GM23338 (cell line): Measurements from ENCODE around the gene CELA2B. TPM values are rescaled to one million over a fixed set of nuclear protein-coding genes. Genes with fewer than 3 reads are reported as not detected.

Source experiments
- ATAC-seq: fragments of 200-7000 bp; cut with Tn5 transposase; 3 replicates; pipeline ENCODE4 v1.9.1; 2020
- DNase-seq: peaks from one replicate; pipeline ENCODE4 v3.0.0-alpha.2; 2015; ENCODE audit warnings: low spot score
- H2AFZ ChIP-seq: fragments of 200-600 bp; sonication (generic); 2 replicates; pipeline ENCODE4 v1.8.0; 2016; ENCODE audit warnings: antibody characterized with exemption, mild to moderate bottlenecking, moderate library complexity
- H3F3A ChIP-seq: fragments of 200-600 bp; sonication (generic); replicated peaks from 2 replicates; pipeline ENCODE4 v1.8.0; 2017; ENCODE audit warnings: antibody characterized with exemption, mixed run types, low read depth
- H3K27ac ChIP-seq: fragments of 200-600 bp; sonication (generic); 2 replicates; pipeline ENCODE4 v1.6.1; 2016; ENCODE audit warnings: low read depth
- H3K27me3 ChIP-seq: fragments of 200-600 bp; sonication (generic); 2 replicates; pipeline ENCODE4 v1.8.0; 2016; ENCODE audit warnings: mild to moderate bottlenecking, mixed run types, moderate library complexity; ENCODE audit not compliant: insufficient read depth
- H3K36me3 ChIP-seq: fragments of 200-600 bp; sonication (generic); 2 replicates; pipeline ENCODE4 v1.8.0; 2016; ENCODE audit warnings: mild to moderate bottlenecking; ENCODE audit not compliant: insufficient read depth
- H3K4me1 ChIP-seq: fragments of 200-600 bp; sonication (generic); 2 replicates; pipeline ENCODE4 v1.8.0; 2016; ENCODE audit warnings: mild to moderate bottlenecking, moderate library complexity; ENCODE audit not compliant: insufficient read depth
- H3K4me2 ChIP-seq: fragments of 200-600 bp; sonication (generic); 2 replicates; pipeline ENCODE4 v1.7.1; 2017; ENCODE audit warnings: mixed run types
- H3K4me3 ChIP-seq: fragments of 200-600 bp; sonication (generic); 2 replicates; pipeline ENCODE4 v1.6.1; 2016; ENCODE audit warnings: mixed run types
- H3K79me2 ChIP-seq: fragments of 200-600 bp; sonication (generic); replicated peaks from 2 replicates; pipeline ENCODE4 v1.8.0; 2017; ENCODE audit warnings: mild to moderate bottlenecking; ENCODE audit not compliant: insufficient read depth
- H3K9me2 ChIP-seq: fragments of 200-600 bp; sonication (generic); 2 replicates; pipeline ENCODE4 v1.8.0; 2017; ENCODE audit not compliant: insufficient read depth
- H4K20me1 ChIP-seq: fragments of 200-600 bp; sonication (generic); replicated peaks from 2 replicates; pipeline ENCODE4 v1.8.0; 2017; ENCODE audit warnings: mild to moderate bottlenecking; ENCODE audit not compliant: insufficient read depth
- H3K27ac Mint-ChIP-seq: 2 replicates; pipeline ENCODE4 v1.8.0; 2020; ENCODE audit warnings: inconsistent platforms, mild to moderate bottlenecking, moderate library complexity, mixed read lengths
- H3K27me3 Mint-ChIP-seq: 3 replicates; pipeline ENCODE4 v1.8.0; 2022; ENCODE audit warnings: low read depth, mild to moderate bottlenecking, moderate library complexity, mixed read lengths, inconsistent platforms; ENCODE audit not compliant: insufficient read depth, poor library complexity
- H3K36me3 Mint-ChIP-seq: 3 replicates; pipeline ENCODE4 v1.8.0; 2021; ENCODE audit warnings: low read depth, mild to moderate bottlenecking, inconsistent platforms, moderate library complexity, mixed read lengths
- H3K4me1 Mint-ChIP-seq: 3 replicates; pipeline ENCODE4 v1.8.0; 2020; ENCODE audit warnings: mild to moderate bottlenecking, inconsistent platforms, mixed read lengths
- H3K4me3 Mint-ChIP-seq: 3 replicates; pipeline ENCODE4 v1.8.0; 2021; ENCODE audit warnings: moderate library complexity, mild to moderate bottlenecking, inconsistent platforms, mixed read lengths
- H3K9me3 Mint-ChIP-seq: 3 replicates; pipeline ENCODE4 v1.8.0; 2020; ENCODE audit warnings: moderate library complexity, mild to moderate bottlenecking, inconsistent platforms, mixed read lengths
- CREB1 ChIP-seq: fragments of 250-450 bp; sonication (Bioruptor Pico); IDR thresholded peaks from 2 replicates; pipeline ENCODE4 v1.5.0; 2020; ENCODE audit warnings: low read depth, mild to moderate bottlenecking, moderate library complexity
- CTCF ChIP-seq, 2 experiments: fragments of 200-600 bp in 1 of 2; sonication (generic) in 1 of 2; conservative IDR thresholded peaks; 2 replicates each; pipeline versions ENCODE4 v1.5.1 to v1.6.1; 2016 to 2017; ENCODE audit warnings: antibody characterized with exemption in 2 of 2, low read depth in 2 of 2, mild to moderate bottlenecking in 2 of 2, moderate library complexity in 1 of 2
- ETS1 ChIP-seq: IDR thresholded peaks from 2 replicates; pipeline ENCODE4 v1.6.1; 2016; ENCODE audit warnings: antibody characterized with exemption
- EZH2 ChIP-seq: fragments of 200-600 bp; sonication (generic); IDR thresholded peaks from one replicate; pipeline ENCODE4 v1.8.0; 2017; ENCODE audit warnings: antibody characterized with exemption, mild to moderate bottlenecking, low read depth; ENCODE audit not compliant: unreplicated experiment
- EZH2phosphoT487 ChIP-seq: fragments of 200-600 bp; sonication (generic); IDR thresholded peaks from one replicate; pipeline ENCODE4 v1.8.1; 2018; ENCODE audit warnings: antibody characterized with exemption; ENCODE audit not compliant: unreplicated experiment
- JUNB ChIP-seq: IDR thresholded peaks from one replicate; pipeline ENCODE4 v1.6.1; 2016; ENCODE audit warnings: antibody characterized with exemption; ENCODE audit not compliant: unreplicated experiment
- NANOG ChIP-seq: IDR thresholded peaks from 2 replicates; pipeline ENCODE4 v1.6.1; 2016; ENCODE audit warnings: antibody characterized with exemption, borderline replicate concordance
- POLR2AphosphoS5 ChIP-seq: IDR thresholded peaks from 2 replicates; pipeline ENCODE4 v1.6.1; 2016; ENCODE audit warnings: antibody characterized with exemption, low read depth
- REST ChIP-seq: IDR thresholded peaks from one replicate; pipeline ENCODE4 v1.6.1; 2018; ENCODE audit warnings: antibody characterized with exemption; ENCODE audit not compliant: unreplicated experiment
- STAT1 ChIP-seq: IDR thresholded peaks from one replicate; pipeline ENCODE4 v1.6.1; 2016; ENCODE audit warnings: antibody characterized with exemption; ENCODE audit not compliant: unreplicated experiment
- ZNF114 ChIP-seq: fragments of 250-450 bp; sonication (Bioruptor Pico); IDR thresholded peaks from 2 replicates; pipeline ENCODE4 v1.5.0; 2020; ENCODE audit warnings: mild to moderate bottlenecking, moderate library complexity
- ZNF331 ChIP-seq: fragments of 250-450 bp; sonication (Bioruptor Pico); IDR thresholded peaks from 2 replicates; pipeline ENCODE4 v1.5.0; 2020; ENCODE audit warnings: low read depth, mild to moderate bottlenecking, moderate library complexity
- polyA plus RNA-seq: library from polyadenylated mRNA; unstranded; fragments of >200 nt; fragmentation: Nextera tagmentation; extraction: Ambion mirVana; gene quantifications from 2 replicates; pipeline ENCODE4 v1.2.1, GENCODE V29; 2016
- total RNA-seq: library from RNA; depleted of rRNA; stranded (reverse); fragments of >200 nt; shearing (Covaris generic); gene quantifications from 2 replicates; pipeline ENCODE4 v1.2.3, GENCODE V29; 2014
- TF ChIP-seq, protein P1 (sequence below): fragments of 250-450 bp; sonication (Bioruptor Pico); IDR thresholded peaks from 2 replicates; pipeline ENCODE4 v1.5.0; 2020; ENCODE audit warnings: mild to moderate bottlenecking, moderate library complexity

Gene CELA2B
- total and polyA plus RNA-seq, 2 experiments from 2014 or later: not detected

DNA sequence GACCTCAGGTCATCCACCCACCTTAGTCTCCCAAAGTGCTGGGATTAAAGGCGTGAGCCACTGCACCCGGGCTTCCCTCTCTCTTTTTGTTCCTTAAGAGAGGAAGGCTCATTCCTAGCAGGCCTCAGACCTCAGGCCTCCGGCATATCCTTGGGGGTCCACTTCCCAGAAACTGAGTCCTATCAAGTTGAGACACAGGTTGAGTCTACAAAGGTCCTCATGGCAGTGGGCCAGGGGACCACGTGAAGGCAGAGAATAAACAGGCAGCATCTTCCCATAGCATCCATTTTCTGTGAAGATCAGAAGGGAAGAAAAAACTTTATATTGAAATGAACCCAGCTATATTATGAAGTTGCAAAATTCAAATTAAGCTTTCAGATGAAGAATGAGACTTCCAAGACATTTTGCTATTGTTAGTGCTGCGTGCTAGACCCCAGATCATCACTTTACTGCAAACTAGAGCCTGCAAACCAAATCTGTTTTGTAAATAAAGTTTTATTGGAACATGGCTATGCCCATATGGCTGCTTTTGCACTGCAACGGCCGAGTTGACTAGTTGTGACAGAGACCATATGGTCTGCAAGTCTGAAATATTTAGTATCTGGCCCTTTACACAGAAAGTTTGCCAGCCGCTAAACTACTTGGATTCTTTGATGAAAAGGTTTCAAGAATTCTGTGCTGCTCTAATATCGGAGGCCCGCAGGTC lies 22.9 kb upstream of the CELA2B start:
- Histone ChIP-seq H3K9me2 (no peaks in the 10 kb centered on the region), H3K4me2 (no peak overlapping the region), H4K20me1 (no peaks in the 10 kb centered on the region), H3K4me1 (no peaks in the 10 kb centered on the region), H3K36me3 (no peaks in the 10 kb centered on the region), H3K27me3 (no peaks in the 10 kb centered on the region), H3F3A (no peaks in the 10 kb centered on the region), H3K79me2 (no peaks in the 10 kb centered on the region), H3K27ac (no peak overlapping the region), H3K4me3 (no peak overlapping the region), H2AFZ (no peak overlapping the region)
- DNase-seq: no peak
- no peak for TF ChIP-seq NANOG
- no peak for TF ChIP-seq CREB1
- TF ChIP-seq REST: no peak
- no peak for TF ChIP-seq ZNF114 (CRISPR knock-in tag)
- no peak for TF ChIP-seq EZH2
- no peak for TF ChIP-seq EZH2phosphoT487
- TF ChIP-seq, protein P1, sequence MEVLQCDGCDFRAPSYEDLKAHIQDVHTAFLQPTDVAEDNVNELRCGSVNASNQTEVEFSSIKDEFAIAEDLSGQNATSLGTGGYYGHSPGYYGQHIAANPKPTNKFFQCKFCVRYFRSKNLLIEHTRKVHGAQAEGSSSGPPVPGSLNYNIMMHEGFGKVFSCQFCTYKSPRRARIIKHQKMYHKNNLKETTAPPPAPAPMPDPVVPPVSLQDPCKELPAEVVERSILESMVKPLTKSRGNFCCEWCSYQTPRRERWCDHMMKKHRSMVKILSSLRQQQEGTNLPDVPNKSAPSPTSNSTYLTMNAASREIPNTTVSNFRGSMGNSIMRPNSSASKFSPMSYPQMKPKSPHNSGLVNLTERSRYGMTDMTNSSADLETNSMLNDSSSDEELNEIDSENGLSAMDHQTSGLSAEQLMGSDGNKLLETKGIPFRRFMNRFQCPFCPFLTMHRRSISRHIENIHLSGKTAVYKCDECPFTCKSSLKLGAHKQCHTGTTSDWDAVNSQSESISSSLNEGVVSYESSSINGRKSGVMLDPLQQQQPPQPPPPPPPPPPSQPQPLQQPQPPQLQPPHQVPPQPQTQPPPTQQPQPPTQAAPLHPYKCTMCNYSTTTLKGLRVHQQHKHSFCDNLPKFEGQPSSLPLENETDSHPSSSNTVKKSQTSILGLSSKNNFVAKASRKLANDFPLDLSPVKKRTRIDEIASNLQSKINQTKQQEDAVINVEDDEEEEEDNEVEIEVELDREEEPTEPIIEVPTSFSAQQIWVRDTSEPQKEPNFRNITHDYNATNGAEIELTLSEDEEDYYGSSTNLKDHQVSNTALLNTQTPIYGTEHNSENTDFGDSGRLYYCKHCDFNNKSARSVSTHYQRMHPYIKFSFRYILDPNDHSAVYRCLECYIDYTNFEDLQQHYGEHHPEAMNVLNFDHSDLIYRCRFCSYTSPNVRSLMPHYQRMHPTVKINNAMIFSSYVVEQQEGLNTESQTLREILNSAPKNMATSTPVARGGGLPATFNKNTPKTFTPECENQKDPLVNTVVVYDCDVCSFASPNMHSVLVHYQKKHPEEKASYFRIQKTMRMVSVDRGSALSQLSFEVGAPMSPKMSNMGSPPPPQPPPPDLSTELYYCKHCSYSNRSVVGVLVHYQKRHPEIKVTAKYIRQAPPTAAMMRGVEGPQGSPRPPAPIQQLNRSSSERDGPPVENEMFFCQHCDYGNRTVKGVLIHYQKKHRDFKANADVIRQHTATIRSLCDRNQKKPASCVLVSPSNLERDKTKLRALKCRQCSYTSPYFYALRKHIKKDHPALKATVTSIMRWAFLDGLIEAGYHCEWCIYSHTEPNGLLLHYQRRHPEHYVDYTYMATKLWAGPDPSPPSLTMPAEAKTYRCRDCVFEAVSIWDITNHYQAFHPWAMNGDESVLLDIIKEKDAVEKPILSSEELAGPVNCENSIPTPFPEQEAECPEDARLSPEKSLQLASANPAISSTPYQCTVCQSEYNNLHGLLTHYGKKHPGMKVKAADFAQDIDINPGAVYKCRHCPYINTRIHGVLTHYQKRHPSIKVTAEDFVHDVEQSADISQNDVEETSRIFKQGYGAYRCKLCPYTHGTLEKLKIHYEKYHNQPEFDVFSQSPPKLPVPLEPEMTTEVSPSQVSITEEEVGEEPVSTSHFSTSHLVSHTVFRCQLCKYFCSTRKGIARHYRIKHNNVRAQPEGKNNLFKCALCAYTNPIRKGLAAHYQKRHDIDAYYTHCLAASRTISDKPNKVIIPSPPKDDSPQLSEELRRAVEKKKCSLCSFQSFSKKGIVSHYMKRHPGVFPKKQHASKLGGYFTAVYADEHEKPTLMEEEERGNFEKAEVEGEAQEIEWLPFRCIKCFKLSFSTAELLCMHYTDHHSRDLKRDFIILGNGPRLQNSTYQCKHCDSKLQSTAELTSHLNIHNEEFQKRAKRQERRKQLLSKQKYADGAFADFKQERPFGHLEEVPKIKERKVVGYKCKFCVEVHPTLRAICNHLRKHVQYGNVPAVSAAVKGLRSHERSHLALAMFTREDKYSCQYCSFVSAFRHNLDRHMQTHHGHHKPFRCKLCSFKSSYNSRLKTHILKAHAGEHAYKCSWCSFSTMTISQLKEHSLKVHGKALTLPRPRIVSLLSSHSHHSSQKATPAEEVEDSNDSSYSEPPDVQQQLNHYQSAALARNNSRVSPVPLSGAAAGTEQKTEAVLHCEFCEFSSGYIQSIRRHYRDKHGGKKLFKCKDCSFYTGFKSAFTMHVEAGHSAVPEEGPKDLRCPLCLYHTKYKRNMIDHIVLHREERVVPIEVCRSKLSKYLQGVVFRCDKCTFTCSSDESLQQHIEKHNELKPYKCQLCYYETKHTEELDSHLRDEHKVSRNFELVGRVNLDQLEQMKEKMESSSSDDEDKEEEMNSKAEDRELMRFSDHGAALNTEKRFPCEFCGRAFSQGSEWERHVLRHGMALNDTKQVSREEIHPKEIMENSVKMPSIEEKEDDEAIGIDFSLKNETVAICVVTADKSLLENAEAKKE (CRISPR knock-in tag): no peak
- no peak for TF ChIP-seq JUNB
- TF ChIP-seq POLR2AphosphoS5: no peak
- TF ChIP-seq CTCF (conservative IDR thresholded peaks at IDR 0.05; ENCODE audit: low read depth in 2 of 2): no peak
- no peak for TF ChIP-seq ZNF331 (CRISPR knock-in tag)
- no peak for TF ChIP-seq STAT1
- TF ChIP-seq ETS1: no peak
- Mint-ChIP-seq H3K9me3 (peaks cover 4% of the 10 kb centered on the region), H3K27ac (no peak overlapping the region), H3K4me3 (no peak overlapping the region), H3K27me3 (peaks cover 6% of the 10 kb centered on the region), H3K36me3 (no peaks in the 10 kb centered on the region; the same call in 2 of the 3 replicates), H3K4me1 (peaks cover 6% of the 10 kb centered on the region; the same call in 1 of the 3 replicates)
- no peak for ATAC-seq
